Endothelial cell of umbilical vein (primary cell): ENCODE measurements around the gene AGAP9.
"Not testable (repeated sequence)": the region's sequence is repeated elsewhere in the genome, so short reads cannot be mapped to it uniquely, and the experiment has no call there.

Experiments used
- CTCF ChIP-seq, 2 donors: IDR thresholded peaks; 1 replicate in 1 of 2; 2 replicates in 1 of 2; pipeline ENCODE4 v1.5.1; 2011; ENCODE audit warnings: low read length in 2 of 2, mild to moderate bottlenecking in 2 of 2, moderate library complexity in 2 of 2, control low read depth in 1 of 2, inconsistent platforms in 1 of 2, low read depth in 1 of 2; ENCODE audit not compliant: insufficient read depth in 1 of 2; ENCODE audit errors: extremely low read depth in 1 of 2
- EZH2 ChIP-seq: IDR thresholded peaks from 2 replicates; pipeline ENCODE4 v1.6.1; 2012; ENCODE audit warnings: borderline replicate concordance, low read depth, mild to moderate bottlenecking, moderate library complexity, low read length, inconsistent platforms; ENCODE audit not compliant: severe bottlenecking
- GATA2 ChIP-seq: IDR thresholded peaks from 2 replicates; pipeline ENCODE4 v1.7.0; 2011; ENCODE audit warnings: low read depth, mild to moderate bottlenecking, moderate library complexity, mixed read lengths, low read length; ENCODE audit not compliant: insufficient read length, insufficient read depth
- MAX ChIP-seq: IDR thresholded peaks from 2 replicates; pipeline ENCODE4 v1.6.1; 2011; ENCODE audit not compliant: insufficient read depth, insufficient read length
- MYC ChIP-seq: IDR thresholded peaks from one replicate; pipeline ENCODE4 v1.6.1; 2011; ENCODE audit warnings: mild to moderate bottlenecking, low read depth, low read length
- POLR2A ChIP-seq: IDR thresholded peaks from 2 replicates; pipeline ENCODE4 v1.6.1; 2012; ENCODE audit warnings: low read depth, mild to moderate bottlenecking, control low read depth, low read length
- POLR2AphosphoS5 ChIP-seq: IDR thresholded peaks from 2 replicates; pipeline ENCODE4 v1.6.1; 2012; ENCODE audit warnings: low read depth, mild to moderate bottlenecking, control low read depth, low read length, moderate library complexity; ENCODE audit not compliant: insufficient read depth

- TF ChIP-seq POLR2A; EZH2; CTCF (IDR thresholded peaks at IDR 0.05; ENCODE audit: extremely low read depth in 1 of 2, insufficient read depth in 1 of 2, low read depth in 1 of 2, low read length in 2 of 2); MAX; POLR2AphosphoS5; GATA2; MYC: not testable (repeated sequence)
Observed at GRCh38 chr10:47481182-47481766, 42.2 kb downstream of the AGAP9 start.
